Measurements from ENCODE around the gene KLF2. TPM values are rescaled to one million over a fixed set of nuclear protein-coding genes. Genes with fewer than 3 reads are reported as not detected.
"Not testable (repeated sequence)": the region's sequence is repeated elsewhere in the genome, so short reads cannot be mapped to it uniquely, and the experiment has no call there.

Gene KLF2
- total RNA-seq, 1 donor from 2014 or later = 65.2 TPM

GRCh38 chr19:16345457-16345856 is 20.8 kb downstream of the KLF2 start:
- H3K27me3 ChIP-seq (ENCODE audit: low read depth) = no peaks in the 10 kb centered on the region
- peak overlapping the region; percentile 86 for H3K27ac ChIP-seq (replicated peaks)
- H3K36me3 ChIP-seq = no peaks in the 10 kb centered on the region
- no peaks in the 10 kb centered on the region for H3K9me3 ChIP-seq (replicated peaks)
- no peak for TF ChIP-seq CTCF (IDR thresholded peaks at IDR 0.05; ENCODE audit: borderline replicate concordance)
- intact Hi-C loops (cut with micrococcal nuclease) = no loop called here
- no peak for DNase-seq
- peaks cover 84% of the 10 kb centered on the region for H3K4me1 ChIP-seq
- H3K4me3 ChIP-seq = no peak overlapping the region

- H3K36me3 ChIP-seq; DNase-seq; intact Hi-C loops (cut with micrococcal nuclease); H3K27me3 ChIP-seq (ENCODE audit: low read depth); H3K4me3 ChIP-seq; H3K9me3 ChIP-seq (replicated peaks): not testable (repeated sequence)
- peaks cover 79% of the 10 kb centered on the region for H3K4me1 ChIP-seq
- peak overlapping the region; percentile 86 for H3K27ac ChIP-seq (replicated peaks)
Measured at GRCh38 chr19:16347099-16347498, 22.5 kb downstream of the KLF2 start.

GRCh38 chr19:16347706-16348105 is 23.1 kb downstream of the KLF2 start:
- no peak for DNase-seq
- H3K4me1 ChIP-seq = peaks cover 73% of the 10 kb centered on the region
- H3K27me3 ChIP-seq (ENCODE audit: low read depth) = no peaks in the 10 kb centered on the region
- H3K4me3 ChIP-seq = no peak overlapping the region
- intact Hi-C loops (cut with micrococcal nuclease) = no loop called here
- TF ChIP-seq CTCF (IDR thresholded peaks at IDR 0.05; ENCODE audit: borderline replicate concordance) = no peak
- no peaks in the 10 kb centered on the region for H3K36me3 ChIP-seq
- no peaks in the 10 kb centered on the region for H3K9me3 ChIP-seq (replicated peaks)
- peak overlapping the region; percentile 86 for H3K27ac ChIP-seq (replicated peaks)

- H3K9me3 ChIP-seq (replicated peaks) = no peaks in the 10 kb centered on the region
- peak overlapping the region; percentile 86 for H3K27ac ChIP-seq (replicated peaks)
- no peaks in the 10 kb centered on the region for H3K36me3 ChIP-seq
- no peaks in the 10 kb centered on the region for H3K27me3 ChIP-seq (ENCODE audit: low read depth)
- peaks cover 63% of the 10 kb centered on the region for H3K4me1 ChIP-seq
- TF ChIP-seq CTCF (IDR thresholded peaks at IDR 0.05; ENCODE audit: borderline replicate concordance) = no peak
- intact Hi-C loops (cut with micrococcal nuclease) = no loop called here
- H3K4me3 ChIP-seq = no peak overlapping the region
- DNase-seq = no peak
Measured at GRCh38 chr19:16349551-16350152, 25.0 kb downstream of the KLF2 start.

GRCh38 chr19:16351133-16351809 is 26.6 kb downstream of the KLF2 start:
- Histone ChIP-seq H3K4me3 (no peak overlapping the region), H3K36me3 (no peaks in the 10 kb centered on the region), H3K27me3 (ENCODE audit: low read depth) (no peaks in the 10 kb centered on the region), H3K27ac (replicated peaks) (peak overlapping the region; percentile 19), H3K9me3 (replicated peaks) (no peaks in the 10 kb centered on the region), H3K4me1 (peaks cover 67% of the 10 kb centered on the region)
- DNase-seq = no peak
- intact Hi-C loops (cut with micrococcal nuclease) = no loop called here
- TF ChIP-seq CTCF (IDR thresholded peaks at IDR 0.05; ENCODE audit: borderline replicate concordance) = no peak
